Transverse colon (tissue), 4 donors: ENCODE data around the gene ANXA5. TPM values are rescaled to one million over a fixed set of nuclear protein-coding genes. Genes with fewer than 3 reads are reported as not detected.

Experiments
- DNase-seq: peaks from one replicate; pipeline ENCODE4 v3.0.0-alpha.2; 2019
- H3K27ac ChIP-seq, 4 donors: fragments of 200-600 bp; sonication (generic); 2 replicates each; pipeline ENCODE4 v1.5.1; 2016 to 2018; ENCODE audit warnings: inconsistent platforms in 4 of 4
- H3K27me3 ChIP-seq: fragments of 200-600 bp; sonication (generic); 2 replicates; pipeline ENCODE4 v1.5.1; 2017; ENCODE audit warnings: inconsistent platforms
- H3K36me3 ChIP-seq, 4 donors: fragments of 200-600 bp; sonication (generic); 2 replicates each; pipeline ENCODE4 v1.5.1; 2017 to 2019; ENCODE audit warnings: inconsistent platforms in 4 of 4
- H3K4me1 ChIP-seq, 4 donors: fragments of 200-600 bp; sonication (generic); 2 replicates each; pipeline ENCODE4 v1.5.1; 2017 to 2020; ENCODE audit warnings: inconsistent platforms in 4 of 4
- H3K4me3 ChIP-seq, 4 donors: fragments of 200-600 bp; sonication (generic); 1 replicate in 1 of 4; 2 replicates in 3 of 4; pipeline versions ENCODE4 v1.5.1 to v1.6.1; 2017 to 2019; ENCODE audit warnings: inconsistent platforms in 4 of 4
- H3K9me3 ChIP-seq, 2 donors: fragments of 200-600 bp; sonication (generic); 2 replicates each; pipeline ENCODE4 v1.5.1; 2017 to 2019; ENCODE audit warnings: inconsistent platforms in 2 of 2
- EP300 ChIP-seq: sonication (generic); formaldehyde crosslinking; IDR thresholded peaks from one replicate; pipeline ENCODE4 v1.6.1; 2017; ENCODE audit warnings: antibody characterized with exemption, low read depth
- POLR2A ChIP-seq: fragments of 450-650 bp; IDR thresholded peaks from one replicate; pipeline ENCODE4 v1.6.1; 2016; ENCODE audit warnings: antibody characterized with exemption, mild to moderate bottlenecking, moderate library complexity
- POLR2AphosphoS5 ChIP-seq, 3 donors: sonication (generic); formaldehyde crosslinking; IDR thresholded peaks; one replicate each; pipeline ENCODE4 v1.6.1; 2016; ENCODE audit warnings: antibody characterized with exemption in 3 of 3
- WGBS, 2 donors: methylation state at CpG; one replicate each; pipeline ENCODE4 v1.1.5; 2018; ENCODE audit warnings: low coverage in 1 of 2; 5-methylcytosine and 5-hydroxymethylcytosine counted together
- in situ Hi-C, 4 donors: fragments of 200-750 bp; cut with MboI; loops; one replicate each; pipeline versions ENCODE4 v1.15.0 to v1.15.1; 2017; ENCODE audit warnings: low sequenced_read_pairs in 3 of 4, low pct_ligation_motif_present in 1 of 4, low pct_unique_long_range_greater_than_20kb in 1 of 4
- intact Hi-C: fragments of 100-400 bp; cut with DNase I; formaldehyde crosslinking; loops from one replicate; pipeline ENCODE4 v1.15.1; 2023; ENCODE audit warnings: low total_unique reads
- total RNA-seq, 4 donors: library from RNA; depleted of rRNA; stranded (reverse); fragments of >200 nt; gene quantifications; one replicate each; pipeline ENCODE4 v1.1.0, GENCODE V29; 2016
- TF ChIP-seq, protein P1 (sequence below), 5 experiments: fragments of 200-600 bp in 3 of 5; fragments of 450-650 bp in 2 of 5; sonication (generic) in 3 of 5; IDR thresholded peaks; 1 replicate in 2 of 5; 2 replicates in 3 of 5; pipeline ENCODE4 v1.5.1; 2016 to 2017; ENCODE audit warnings: antibody characterized with exemption in 5 of 5, inconsistent platforms in 3 of 5, mild to moderate bottlenecking in 2 of 5, moderate library complexity in 1 of 5

ANXA5 gene
- total RNA-seq, 4 donors from 2014 or later: 62.7 to 196 (median 135) TPM

DNA sequence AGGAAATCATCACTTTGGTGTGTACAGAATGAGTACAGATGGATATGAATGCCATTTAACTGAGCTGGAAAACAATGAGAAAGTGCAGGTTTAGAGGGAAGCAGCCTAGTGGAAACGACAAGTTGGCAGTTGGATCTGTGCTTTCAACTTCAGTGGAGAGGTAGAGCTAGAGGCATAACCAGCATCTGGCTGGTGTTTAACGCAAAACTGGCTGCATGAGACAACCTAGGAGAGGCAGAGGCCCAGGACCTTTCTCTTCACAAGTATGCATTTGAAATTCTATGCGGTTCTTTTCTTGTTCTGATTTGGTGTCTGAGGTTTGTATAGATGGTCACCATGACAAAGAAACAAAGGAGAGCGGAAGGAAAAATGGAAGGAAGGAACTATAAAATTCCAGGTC is 63.1 kb downstream of the ANXA5 start:
- Histone ChIP-seq H3K9me3 (no peaks in the 10 kb centered on the region), H3K4me1 (no peaks in the 10 kb centered on the region), H3K27me3 (no peaks in the 10 kb centered on the region), H3K27ac (no peak overlapping the region), H3K36me3 (no peaks in the 10 kb centered on the region), H3K4me3 (no peak overlapping the region)
- intact Hi-C loops (no loop called here), in situ Hi-C loops (no loop called here)
- WGBS, 2 donors: 73% methylated on average over 4 of the region's 4 CpGs; no CpG with 5 or more reads in 1 of the 2 donors
- TF ChIP-seq POLR2A (no peak), POLR2AphosphoS5 (IDR thresholded peaks at IDR 0.05) (no peak), EP300 (no peak)
- TF ChIP-seq, protein P1, sequence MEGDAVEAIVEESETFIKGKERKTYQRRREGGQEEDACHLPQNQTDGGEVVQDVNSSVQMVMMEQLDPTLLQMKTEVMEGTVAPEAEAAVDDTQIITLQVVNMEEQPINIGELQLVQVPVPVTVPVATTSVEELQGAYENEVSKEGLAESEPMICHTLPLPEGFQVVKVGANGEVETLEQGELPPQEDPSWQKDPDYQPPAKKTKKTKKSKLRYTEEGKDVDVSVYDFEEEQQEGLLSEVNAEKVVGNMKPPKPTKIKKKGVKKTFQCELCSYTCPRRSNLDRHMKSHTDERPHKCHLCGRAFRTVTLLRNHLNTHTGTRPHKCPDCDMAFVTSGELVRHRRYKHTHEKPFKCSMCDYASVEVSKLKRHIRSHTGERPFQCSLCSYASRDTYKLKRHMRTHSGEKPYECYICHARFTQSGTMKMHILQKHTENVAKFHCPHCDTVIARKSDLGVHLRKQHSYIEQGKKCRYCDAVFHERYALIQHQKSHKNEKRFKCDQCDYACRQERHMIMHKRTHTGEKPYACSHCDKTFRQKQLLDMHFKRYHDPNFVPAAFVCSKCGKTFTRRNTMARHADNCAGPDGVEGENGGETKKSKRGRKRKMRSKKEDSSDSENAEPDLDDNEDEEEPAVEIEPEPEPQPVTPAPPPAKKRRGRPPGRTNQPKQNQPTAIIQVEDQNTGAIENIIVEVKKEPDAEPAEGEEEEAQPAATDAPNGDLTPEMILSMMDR (IDR thresholded peaks at IDR 0.05): no peak
- no peak for DNase-seq

DNA sequence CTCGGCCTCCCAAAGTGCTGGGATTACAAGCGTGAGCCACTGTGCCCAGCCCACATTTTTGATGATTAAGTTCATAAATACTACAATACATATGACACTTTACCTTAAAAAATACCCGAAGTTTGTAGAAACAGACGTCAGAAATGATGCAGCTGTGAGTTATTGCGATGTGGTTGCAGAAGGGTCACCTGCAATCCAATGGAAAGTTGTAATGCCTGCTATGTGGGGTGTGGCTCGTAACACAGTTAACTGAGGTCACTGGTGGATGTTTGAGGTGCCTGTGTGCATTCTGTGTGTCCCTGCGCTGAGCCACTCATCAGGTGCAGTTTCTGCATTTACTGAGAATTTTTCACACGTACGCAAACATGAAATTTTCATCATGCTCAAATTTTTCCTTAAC is 64.1 kb downstream of the ANXA5 start:
- no peak for DNase-seq
- Histone ChIP-seq H3K4me1 (no peaks in the 10 kb centered on the region), H3K27ac (no peak overlapping the region), H3K36me3 (no peaks in the 10 kb centered on the region), H3K27me3 (no peaks in the 10 kb centered on the region), H3K9me3 (no peaks in the 10 kb centered on the region), H3K4me3 (no peak overlapping the region)
- in situ Hi-C loops: no loop called here
- WGBS, 2 donors: 90% methylated on average over 5 to 9 of the region's 9 CpGs
- TF ChIP-seq POLR2A (no peak), EP300 (no peak), POLR2AphosphoS5 (IDR thresholded peaks at IDR 0.05) (no peak)
- TF ChIP-seq, protein P1 (IDR thresholded peaks at IDR 0.05): no peak
- intact Hi-C loops: no loop called here

Other genes starting within 250 kb of the ANXA5 start
- under 1 TPM in 1 of 4 donors, not detected in 3; 0.27 TPM for gene SMIM43, start 68.2 kb upstream of the ANXA5 start, total RNA-seq
- 10 to 100 TPM; 13.2 to 35.2 (median 22.5) TPM for gene EXOSC9, start 104.3 kb upstream of the ANXA5 start, total RNA-seq
- 10 to 100 TPM in 1 of 4 donors, 1 to 10 TPM in 2, not detected in 1; 2.4 to 16.9 (median 3.3) TPM for gene CCNA2, start 126.9 kb upstream of the ANXA5 start, total RNA-seq
- gene BBS7, start 173.5 kb upstream of the ANXA5 start, total RNA-seq: 10 to 100 TPM; 12.6 to 17.6 (median 14.0) TPM